H9 (cell line): ENCODE results near the gene LEMD1. TPM values are rescaled to one million over a fixed set of nuclear protein-coding genes. Genes with fewer than 3 reads are reported as not detected.

Experiments used
- DNase-seq: peaks from one replicate; pipeline ENCODE4 v3.0.0-alpha.2; 2017
- H2AFZ ChIP-seq: one replicate; pipeline ENCODE4 v1.6.1; 2013; ENCODE audit warnings: mild to moderate bottlenecking, low read length, control low read depth, moderate library complexity
- H2AK5ac ChIP-seq: 2 replicates; pipeline ENCODE4 v1.6.1; 2013; ENCODE audit warnings: low read length, control low read depth, mixed read lengths; ENCODE audit not compliant: insufficient read length
- H2BK120ac ChIP-seq: one replicate; pipeline ENCODE4 v1.6.1; 2013; ENCODE audit warnings: low read depth, mild to moderate bottlenecking, low read length, control low read depth, inconsistent platforms; ENCODE audit not compliant: poor library complexity, severe bottlenecking
- H2BK12ac ChIP-seq: 2 replicates; pipeline ENCODE4 v1.6.1; 2013; ENCODE audit warnings: low read length, control low read depth, mixed read lengths, low read depth; ENCODE audit not compliant: insufficient read length
- H2BK15ac ChIP-seq: 2 replicates; pipeline ENCODE4 v1.6.1; 2013; ENCODE audit warnings: low read depth, low read length, control low read depth
- H2BK20ac ChIP-seq: one replicate; pipeline ENCODE4 v1.6.1; 2013; ENCODE audit warnings: low read depth, mild to moderate bottlenecking, low read length, control low read depth, inconsistent platforms; ENCODE audit not compliant: poor library complexity, severe bottlenecking
- H2BK5ac ChIP-seq: 2 replicates; pipeline ENCODE4 v1.6.1; 2013; ENCODE audit warnings: low read length, control low read depth, mixed read lengths; ENCODE audit not compliant: insufficient read length
- H3K14ac ChIP-seq: 2 replicates; pipeline ENCODE4 v1.6.1; 2013; ENCODE audit warnings: low read length, control low read depth; ENCODE audit not compliant: insufficient read depth
- H3K18ac ChIP-seq: 2 replicates; pipeline ENCODE4 v1.6.1; 2013; ENCODE audit warnings: low read depth, mild to moderate bottlenecking, mixed read lengths, low read length, control low read depth; ENCODE audit not compliant: insufficient read length
- H3K23ac ChIP-seq: 2 replicates; pipeline ENCODE4 v1.6.1; 2013; ENCODE audit warnings: low read length, control low read depth, mixed read lengths, low read depth; ENCODE audit not compliant: insufficient read length
- H3K23me2 ChIP-seq: 2 replicates; pipeline ENCODE4 v1.6.1; 2013; ENCODE audit warnings: low read depth, mild to moderate bottlenecking, mixed read lengths, low read length, control low read depth; ENCODE audit not compliant: insufficient read length, poor library complexity, severe bottlenecking
- H3K27ac ChIP-seq: 2 replicates; pipeline ENCODE4 v1.5.1; 2013; ENCODE audit warnings: low read length, control low read depth, mixed read lengths, low read depth; ENCODE audit not compliant: insufficient read length
- H3K27me3 ChIP-seq: 2 replicates; pipeline ENCODE4 v1.6.1; 2013; ENCODE audit warnings: low read length, control low read depth, inconsistent platforms; ENCODE audit not compliant: insufficient read depth
- H3K4ac ChIP-seq: 2 replicates; pipeline ENCODE4 v1.6.1; 2013; ENCODE audit warnings: low read depth, mild to moderate bottlenecking, control low read depth, inconsistent platforms, low read length, moderate library complexity
- H3K4me1 ChIP-seq: 2 replicates; pipeline ENCODE4 v1.6.1; 2013; ENCODE audit warnings: low read length, control low read depth, inconsistent platforms; ENCODE audit not compliant: insufficient read depth
- H3K4me2 ChIP-seq: 2 replicates; pipeline ENCODE4 v1.6.1; 2013; ENCODE audit warnings: low read length, control low read depth, mixed read lengths; ENCODE audit not compliant: insufficient read length, insufficient read depth
- H3K56ac ChIP-seq: 2 replicates; pipeline ENCODE4 v1.6.1; 2013; ENCODE audit warnings: low read depth, mild to moderate bottlenecking, mixed read lengths, low read length, control low read depth; ENCODE audit not compliant: insufficient read length
- H3K79me1 ChIP-seq: 2 replicates; pipeline ENCODE4 v1.6.1; 2013; ENCODE audit warnings: low read depth, mild to moderate bottlenecking, moderate library complexity, low read length, control low read depth, inconsistent platforms; ENCODE audit not compliant: insufficient read depth, poor library complexity, severe bottlenecking
- H3K79me2 ChIP-seq: 2 replicates; pipeline ENCODE4 v1.6.1; 2013; ENCODE audit warnings: low read length, control low read depth, inconsistent platforms; ENCODE audit not compliant: insufficient read depth
- H3K9ac ChIP-seq: 2 replicates; pipeline ENCODE4 v1.6.1; 2013; ENCODE audit warnings: low read length, control low read depth, mixed read lengths; ENCODE audit not compliant: insufficient read length; ENCODE audit errors: extremely low read depth
- H3K9me3 ChIP-seq: one replicate; pipeline ENCODE4 v1.6.1; 2013; ENCODE audit warnings: low read depth, low read length, inconsistent platforms; ENCODE audit not compliant: control insufficient read depth
- H3T11ph ChIP-seq: one replicate; pipeline ENCODE4 v1.6.1; 2013; ENCODE audit warnings: mild to moderate bottlenecking, low read length, control low read depth, inconsistent platforms
- H4K20me1 ChIP-seq: one replicate; pipeline ENCODE4 v1.6.1; 2013; ENCODE audit not compliant: control insufficient read depth, insufficient read length, insufficient read depth
- H4K5ac ChIP-seq: 2 replicates; pipeline ENCODE4 v1.6.1; 2013; ENCODE audit warnings: low read depth, mild to moderate bottlenecking, mixed read lengths, low read length, control low read depth; ENCODE audit not compliant: insufficient read length
- H4K8ac ChIP-seq: replicated peaks from 2 replicates; pipeline ENCODE4 v1.6.1; 2013; ENCODE audit warnings: low read length, control low read depth, mixed read lengths, low read depth; ENCODE audit not compliant: insufficient read length
- H4K91ac ChIP-seq: 2 replicates; pipeline ENCODE4 v1.6.1; 2013; ENCODE audit warnings: low read depth, mild to moderate bottlenecking, moderate library complexity, mixed read lengths, low read length, control low read depth; ENCODE audit not compliant: insufficient read length
- H3K27ac Mint-ChIP-seq, 3 experiments: 2 replicates in 2 of 3; 3 replicates in 1 of 3; pipeline ENCODE4 v1.8.0; 2020 to 2021; ENCODE audit warnings: mixed read lengths in 3 of 3, mild to moderate bottlenecking in 1 of 3, moderate library complexity in 1 of 3
- H3K27me3 Mint-ChIP-seq: 2 replicates; pipeline ENCODE4 v1.8.0; 2021; ENCODE audit warnings: low read depth, mild to moderate bottlenecking, moderate library complexity, mixed read lengths
- H3K36me3 Mint-ChIP-seq, 3 experiments: 2 replicates in 2 of 3; 3 replicates in 1 of 3; pipeline ENCODE4 v1.8.0; 2020 to 2021; ENCODE audit warnings: low read depth in 3 of 3, mixed read lengths in 3 of 3; ENCODE audit not compliant: insufficient read depth in 1 of 3
- H3K4me1 Mint-ChIP-seq, 2 experiments: 2 replicates each; pipeline ENCODE4 v1.8.0; 2020; ENCODE audit warnings: mixed read lengths in 2 of 2
- H3K4me3 Mint-ChIP-seq, 2 experiments: 2 replicates in 1 of 2; 3 replicates in 1 of 2; pipeline ENCODE4 v1.8.0; 2020 to 2021; ENCODE audit warnings: mild to moderate bottlenecking in 2 of 2, mixed read lengths in 2 of 2, moderate library complexity in 1 of 2
- H3K9me3 Mint-ChIP-seq, 2 experiments: 2 replicates in 1 of 2; 3 replicates in 1 of 2; pipeline ENCODE4 v1.8.0; 2020; ENCODE audit warnings: mild to moderate bottlenecking in 2 of 2, mixed read lengths in 2 of 2, moderate library complexity in 1 of 2
- WGBS: extraction: QIAGEN DNeasy Blood & Tissue Kit; methylation state at CpG from one replicate; pipeline ENCODE4 v1.1.7; 2013; ENCODE audit warnings: missing lambda C conversion rate, low lambda C conversion rate, mixed read lengths; ENCODE audit not compliant: insufficient read length; ENCODE audit errors: extremely low coverage; 5-methylcytosine and 5-hydroxymethylcytosine counted together
- total RNA-seq: library from RNA; stranded (reverse); gene quantifications from 2 replicates; pipeline ENCODE4 v1.2.1, GENCODE V29; 2021
- TF ChIP-seq, protein P1 (sequence below): fragments of 200-600 bp; sonication (generic); conservative IDR thresholded peaks from 3 replicates; pipeline ENCODE4 v1.8.0; 2021; ENCODE audit warnings: antibody characterized with exemption, mild to moderate bottlenecking

The LEMD1 gene
- total RNA-seq, 1 experiment from 2014 or later = 11.8 TPM

DNA sequence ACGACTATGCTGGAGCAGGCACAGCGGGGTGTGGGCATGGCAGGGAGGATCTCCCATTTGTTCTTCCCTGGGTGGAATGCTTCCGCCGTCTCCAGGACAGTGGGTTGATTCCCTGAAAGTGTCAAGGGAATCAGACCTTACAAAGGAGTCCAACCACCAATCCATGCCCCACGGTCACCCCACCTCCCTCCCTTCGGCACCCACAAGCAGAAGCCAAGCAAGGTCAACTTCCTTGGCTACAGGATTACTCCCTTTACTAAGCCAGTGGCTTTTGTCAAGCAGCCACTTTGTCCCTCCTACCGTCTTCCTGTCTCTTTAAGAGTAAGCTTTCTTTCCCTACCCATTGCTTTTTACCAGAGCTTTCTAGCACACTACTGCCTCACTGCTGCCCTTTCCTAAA is 84.4 kb downstream of the LEMD1 start:
- Histone ChIP-seq H3K23ac (no peak overlapping the region), H3K23me2 (no peaks in the 10 kb centered on the region), H2AFZ (no peak overlapping the region), H3K4me2 (no peak overlapping the region), H4K91ac (no peak overlapping the region), H4K8ac (no peak overlapping the region), H3K56ac (no peak overlapping the region), H3K4ac (no peak overlapping the region), H4K5ac (no peak overlapping the region), H2AK5ac (no peak overlapping the region), H3K18ac (no peak overlapping the region), H3K14ac (no peak overlapping the region), H3K9ac (no peak overlapping the region), H3K9me3 (no peaks in the 10 kb centered on the region), H2BK20ac (no peak overlapping the region), H2BK12ac (no peak overlapping the region), H3K27me3 (peaks cover 4% of the 10 kb centered on the region; the same call in 1 of the 2 replicates), H3K79me1 (no peaks in the 10 kb centered on the region), H3K79me2 (no peaks in the 10 kb centered on the region), H2BK120ac (no peak overlapping the region), H3T11ph (no peak overlapping the region), H2BK15ac (no peak overlapping the region), H3K4me1 (peaks cover 9% of the 10 kb centered on the region), H3K27ac (no peak overlapping the region), H2BK5ac (no peak overlapping the region), H4K20me1 (no peaks in the 10 kb centered on the region)
- Mint-ChIP-seq H3K27ac (no peak overlapping the region), H3K36me3 (no peaks in the 10 kb centered on the region), H3K27me3 (peaks cover 38% of the 10 kb centered on the region), H3K4me3 (no peak overlapping the region), H3K4me1 (peaks cover 28 to 32% of the 10 kb centered on the region in 2 experiments), H3K9me3 (no peaks in the 10 kb centered on the region)
- no CpG with 5 or more reads among the region's 7 CpGs for WGBS
- DNase-seq = no peak
- TF ChIP-seq, protein P1, sequence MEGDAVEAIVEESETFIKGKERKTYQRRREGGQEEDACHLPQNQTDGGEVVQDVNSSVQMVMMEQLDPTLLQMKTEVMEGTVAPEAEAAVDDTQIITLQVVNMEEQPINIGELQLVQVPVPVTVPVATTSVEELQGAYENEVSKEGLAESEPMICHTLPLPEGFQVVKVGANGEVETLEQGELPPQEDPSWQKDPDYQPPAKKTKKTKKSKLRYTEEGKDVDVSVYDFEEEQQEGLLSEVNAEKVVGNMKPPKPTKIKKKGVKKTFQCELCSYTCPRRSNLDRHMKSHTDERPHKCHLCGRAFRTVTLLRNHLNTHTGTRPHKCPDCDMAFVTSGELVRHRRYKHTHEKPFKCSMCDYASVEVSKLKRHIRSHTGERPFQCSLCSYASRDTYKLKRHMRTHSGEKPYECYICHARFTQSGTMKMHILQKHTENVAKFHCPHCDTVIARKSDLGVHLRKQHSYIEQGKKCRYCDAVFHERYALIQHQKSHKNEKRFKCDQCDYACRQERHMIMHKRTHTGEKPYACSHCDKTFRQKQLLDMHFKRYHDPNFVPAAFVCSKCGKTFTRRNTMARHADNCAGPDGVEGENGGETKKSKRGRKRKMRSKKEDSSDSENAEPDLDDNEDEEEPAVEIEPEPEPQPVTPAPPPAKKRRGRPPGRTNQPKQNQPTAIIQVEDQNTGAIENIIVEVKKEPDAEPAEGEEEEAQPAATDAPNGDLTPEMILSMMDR = no peak
